Vagina (tissue), 2 donors: Measurements from ENCODE around the gene SLC25A15. TPM values are rescaled to one million over a fixed set of nuclear protein-coding genes. Genes with fewer than 3 reads are reported as not detected.
"Not testable (repeated sequence)": the region's sequence is repeated elsewhere in the genome, so short reads cannot be mapped to it uniquely, and the experiment has no call there.

Source experiments
- DNase-seq, 2 donors: peaks; one replicate each; pipeline ENCODE4 v3.0.0-alpha.2; 2017; ENCODE audit errors: extremely low spot score in 2 of 2
- H3K27ac ChIP-seq: fragments of 200-600 bp; sonication (generic); one replicate; pipeline ENCODE4 v1.5.1; 2019
- H3K27me3 ChIP-seq: fragments of 200-600 bp; sonication (generic); one replicate; pipeline ENCODE4 v1.5.1; 2019
- H3K36me3 ChIP-seq, 2 donors: fragments of 200-600 bp; sonication (generic); one replicate each; pipeline ENCODE4 v1.5.1; 2017 to 2019
- H3K4me1 ChIP-seq: fragments of 200-600 bp; sonication (generic); one replicate; pipeline ENCODE4 v1.5.1; 2019
- H3K4me3 ChIP-seq, 2 donors: fragments of 200-600 bp; sonication (generic); 1 replicate in 1 of 2; 2 replicates in 1 of 2; pipeline ENCODE4 v1.5.1; 2016 to 2019
- H3K9me3 ChIP-seq: fragments of 200-600 bp; sonication (generic); one replicate; pipeline ENCODE4 v1.5.1; 2019
- POLR2A ChIP-seq, 2 donors: fragments of 450-650 bp; IDR thresholded peaks; one replicate each; pipeline ENCODE4 v1.6.1; 2017; ENCODE audit warnings: antibody characterized with exemption in 2 of 2, mild to moderate bottlenecking in 2 of 2, moderate library complexity in 2 of 2
- POLR2AphosphoS5 ChIP-seq, 2 donors: sonication (generic); formaldehyde crosslinking; IDR thresholded peaks; one replicate each; pipeline ENCODE4 v1.9.0; 2017; ENCODE audit warnings: antibody characterized with exemption in 2 of 2, mild to moderate bottlenecking in 2 of 2, low read depth in 1 of 2; ENCODE audit not compliant: insufficient read depth in 1 of 2
- intact Hi-C: fragments of 100-400 bp; cut with DNase I; formaldehyde crosslinking; loops from one replicate; pipeline ENCODE4 v1.15.1; 2023
- total RNA-seq: library from RNA; depleted of rRNA; stranded (reverse); fragments of >200 nt; gene quantifications from one replicate; pipeline ENCODE4 v1.2.3, GENCODE V29; 2016
- TF ChIP-seq, protein P1 (sequence below), 3 experiments: fragments of 450-650 bp in 2 of 3; fragments of 200-600 bp in 1 of 3; sonication (generic) in 1 of 3; IDR thresholded peaks; one replicate each; pipeline ENCODE4 v1.5.1; 2017 to 2019; ENCODE audit warnings: antibody characterized with exemption in 3 of 3, mild to moderate bottlenecking in 2 of 3, moderate library complexity in 2 of 3

Gene SLC25A15
- total RNA-seq, 1 donor from 2014 or later, result 7.1 TPM

- Histone ChIP-seq H3K27me3 (no peaks in the 10 kb centered on the region), H3K4me3 (no peak overlapping the region), H3K4me1 (peaks cover 13% of the 10 kb centered on the region), H3K36me3 (no peaks in the 10 kb centered on the region), H3K27ac (no peak overlapping the region), H3K9me3 (no peaks in the 10 kb centered on the region)
- DNase-seq, result no peak
- intact Hi-C loops, result no loop called here
- TF ChIP-seq POLR2A (IDR thresholded peaks at IDR 0.05), result no peak
- TF ChIP-seq, protein P1, sequence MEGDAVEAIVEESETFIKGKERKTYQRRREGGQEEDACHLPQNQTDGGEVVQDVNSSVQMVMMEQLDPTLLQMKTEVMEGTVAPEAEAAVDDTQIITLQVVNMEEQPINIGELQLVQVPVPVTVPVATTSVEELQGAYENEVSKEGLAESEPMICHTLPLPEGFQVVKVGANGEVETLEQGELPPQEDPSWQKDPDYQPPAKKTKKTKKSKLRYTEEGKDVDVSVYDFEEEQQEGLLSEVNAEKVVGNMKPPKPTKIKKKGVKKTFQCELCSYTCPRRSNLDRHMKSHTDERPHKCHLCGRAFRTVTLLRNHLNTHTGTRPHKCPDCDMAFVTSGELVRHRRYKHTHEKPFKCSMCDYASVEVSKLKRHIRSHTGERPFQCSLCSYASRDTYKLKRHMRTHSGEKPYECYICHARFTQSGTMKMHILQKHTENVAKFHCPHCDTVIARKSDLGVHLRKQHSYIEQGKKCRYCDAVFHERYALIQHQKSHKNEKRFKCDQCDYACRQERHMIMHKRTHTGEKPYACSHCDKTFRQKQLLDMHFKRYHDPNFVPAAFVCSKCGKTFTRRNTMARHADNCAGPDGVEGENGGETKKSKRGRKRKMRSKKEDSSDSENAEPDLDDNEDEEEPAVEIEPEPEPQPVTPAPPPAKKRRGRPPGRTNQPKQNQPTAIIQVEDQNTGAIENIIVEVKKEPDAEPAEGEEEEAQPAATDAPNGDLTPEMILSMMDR (IDR thresholded peaks at IDR 0.05), result no peak
- no peak for TF ChIP-seq POLR2AphosphoS5 (IDR thresholded peaks at IDR 0.05; ENCODE audit: insufficient read depth in 1 of 2, low read depth in 1 of 2)
Observed at GRCh38 chr13:40787062-40787461, 2.3 kb upstream of the SLC25A15 start.

DNA sequence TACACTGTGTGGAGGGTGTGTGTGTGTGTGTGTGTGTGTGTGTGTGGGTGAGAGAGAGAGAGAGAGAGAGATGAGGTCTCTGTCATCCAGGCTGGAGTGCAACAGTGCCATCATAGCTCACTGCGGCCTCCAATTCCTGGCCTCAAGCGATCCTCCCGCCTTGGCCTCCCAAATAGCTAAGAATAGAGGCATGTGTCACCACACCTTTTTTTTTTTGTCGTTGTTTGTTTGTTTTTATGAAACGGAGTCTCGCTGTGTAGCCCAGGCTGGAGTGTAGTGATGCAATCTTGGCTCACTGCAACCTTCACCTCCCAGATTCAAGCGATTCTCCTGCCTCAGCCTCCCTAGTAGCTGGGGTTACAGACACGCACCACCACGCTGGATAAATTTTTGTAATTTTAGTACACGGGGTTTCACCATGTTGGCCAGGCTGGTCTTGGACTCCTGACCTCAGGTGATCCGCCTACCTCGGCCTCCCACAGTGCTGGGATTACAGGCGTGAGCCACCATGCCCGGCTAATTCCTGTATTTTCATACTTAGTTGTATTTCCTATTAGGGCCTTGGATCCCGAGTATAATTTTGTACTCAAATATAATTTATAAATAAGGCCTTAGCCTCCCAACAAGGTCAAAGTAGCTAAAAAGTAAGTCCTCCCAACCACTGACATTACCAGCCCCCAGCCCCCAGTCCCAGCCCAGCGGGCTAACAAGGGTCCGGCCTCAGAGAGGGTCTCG lies 704 bp upstream of the SLC25A15 start:
- H3K27me3 ChIP-seq, DNase-seq, H3K36me3 ChIP-seq, H3K9me3 ChIP-seq: not testable (repeated sequence)
- intact Hi-C loops, result loop anchor here (2.0 kb wide), 1 partner anchor 272 kb away; the partner anchor contains the start of gene WBP4
- peak overlapping the region; percentile 58 to 89 for H3K4me3 ChIP-seq
- peaks cover 13% of the 10 kb centered on the region for H3K4me1 ChIP-seq
- peak overlapping the region; percentile 84 for H3K27ac ChIP-seq

GRCh38 chr13:40790154-40790616 lies 774 bp downstream of the SLC25A15 start:
- H3K4me1 ChIP-seq, result peaks cover 13% of the 10 kb centered on the region
- peaks cover 0 to 10% of the 10 kb centered on the region in 2 donors for H3K36me3 ChIP-seq
- intact Hi-C loops, result no loop called here
- no peak for DNase-seq
- H3K9me3 ChIP-seq, result no peaks in the 10 kb centered on the region
- no peaks in the 10 kb centered on the region for H3K27me3 ChIP-seq
- peak overlapping the region; percentile 84 for H3K27ac ChIP-seq
- TF ChIP-seq POLR2AphosphoS5 (IDR thresholded peaks at IDR 0.05; ENCODE audit: insufficient read depth in 1 of 2, low read depth in 1 of 2), result no peak
- TF ChIP-seq, protein P1 (IDR thresholded peaks at IDR 0.05), result no peak
- TF ChIP-seq POLR2A (IDR thresholded peaks at IDR 0.05), result no peak
- peak overlapping the region; percentile 58 to 89 for H3K4me3 ChIP-seq

GRCh38 chr13:40792284-40793051 lies 3.1 kb downstream of the SLC25A15 start:
- H3K4me3 ChIP-seq, result no peak overlapping the region
- DNase-seq, result no peak
- H3K36me3 ChIP-seq, result peaks cover 0 to 12% of the 10 kb centered on the region in 2 donors
- H3K27ac ChIP-seq, result no peak overlapping the region
- TF ChIP-seq POLR2A (IDR thresholded peaks at IDR 0.05) (no peak), POLR2AphosphoS5 (IDR thresholded peaks at IDR 0.05; ENCODE audit: insufficient read depth in 1 of 2, low read depth in 1 of 2) (no peak)
- TF ChIP-seq, protein P1 (IDR thresholded peaks at IDR 0.05), result no peak
- intact Hi-C loops, result no loop called here
- H3K4me1 ChIP-seq, result peaks cover 13% of the 10 kb centered on the region
- no peaks in the 10 kb centered on the region for H3K9me3 ChIP-seq
- no peaks in the 10 kb centered on the region for H3K27me3 ChIP-seq

DNA sequence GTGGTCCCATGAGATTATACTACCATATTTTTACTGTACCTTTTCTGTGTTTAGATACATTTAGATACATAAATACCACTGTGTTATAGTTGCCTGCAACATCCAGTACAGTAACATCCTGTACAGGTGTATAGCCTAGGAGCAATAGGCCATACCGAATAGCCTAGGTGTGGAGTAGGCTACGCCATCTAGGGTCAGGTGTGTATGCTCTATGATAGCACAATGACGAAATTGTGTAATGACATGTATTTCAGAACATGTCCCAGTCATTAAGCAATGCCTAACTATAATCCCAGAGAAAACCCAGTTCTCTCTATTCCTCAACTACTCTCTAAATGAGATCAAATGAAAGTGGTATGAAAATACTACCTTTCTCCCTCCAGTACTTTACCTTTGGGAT lies 3.9 kb downstream of the SLC25A15 start:
- peaks cover 13% of the 10 kb centered on the region for H3K4me1 ChIP-seq
- H3K4me3 ChIP-seq, result no peak overlapping the region
- H3K9me3 ChIP-seq, result no peaks in the 10 kb centered on the region
- H3K36me3 ChIP-seq, result peaks cover 0 to 12% of the 10 kb centered on the region in 2 donors
- H3K27me3 ChIP-seq, result no peaks in the 10 kb centered on the region
- no peak for DNase-seq
- no peak overlapping the region for H3K27ac ChIP-seq
- intact Hi-C loops, result no loop called here
- TF ChIP-seq, protein P1 (IDR thresholded peaks at IDR 0.05), result no peak
- TF ChIP-seq POLR2A (IDR thresholded peaks at IDR 0.05) (no peak), POLR2AphosphoS5 (IDR thresholded peaks at IDR 0.05; ENCODE audit: insufficient read depth in 1 of 2, low read depth in 1 of 2) (no peak)
